ENCODE measurements around the gene KAT14.
"Not testable (repeated sequence)": the region's sequence is repeated elsewhere in the genome, so short reads cannot be mapped to it uniquely, and the experiment has no call there.

Gene KAT14

GRCh38 chr20:18195931-18196330 lies 58.3 kb downstream of the KAT14 start:
- no peak for TF ChIP-seq CTCF (IDR thresholded peaks at IDR 0.05; ENCODE audit: low read length, missing control alignments)
- no peak for DNase-seq (ENCODE audit: low read depth)
- no peak overlapping the region for H3K4me3 ChIP-seq (replicated peaks; ENCODE audit: low read depth, low read length)

GRCh38 chr20:18197382-18198070 lies 59.9 kb downstream of the KAT14 start:
- no peak for TF ChIP-seq CTCF (IDR thresholded peaks at IDR 0.05; ENCODE audit: low read length, missing control alignments)
- DNase-seq (ENCODE audit: low read depth) = no peak

GRCh38 chr20:18202966-18203365 lies 65.3 kb downstream of the KAT14 start:
- DNase-seq (ENCODE audit: low read depth) = no peak
- TF ChIP-seq CTCF (IDR thresholded peaks at IDR 0.05; ENCODE audit: low read length, missing control alignments) = no peak
- H3K4me3 ChIP-seq (replicated peaks; ENCODE audit: low read depth, low read length) = no peak overlapping the region

More at GRCh38 chr20:18197382-18198070, 59.9 kb downstream of the KAT14 start:
- no peak overlapping the region for H3K4me3 ChIP-seq (replicated peaks; ENCODE audit: low read depth, low read length)

GRCh38 chr20:18203700-18204099 lies 66.0 kb downstream of the KAT14 start:
- H3K4me3 ChIP-seq (replicated peaks; ENCODE audit: low read depth, low read length); DNase-seq (ENCODE audit: low read depth): not testable (repeated sequence)

GRCh38 chr20:18213002-18213401 lies 75.3 kb downstream of the KAT14 start:
- H3K4me3 ChIP-seq (replicated peaks; ENCODE audit: low read depth, low read length) = no peak overlapping the region
- TF ChIP-seq CTCF (IDR thresholded peaks at IDR 0.05; ENCODE audit: low read length, missing control alignments) = no peak
- DNase-seq (ENCODE audit: low read depth) = no peak

- no peak for DNase-seq (ENCODE audit: low read depth)
- no peak for TF ChIP-seq CTCF (IDR thresholded peaks at IDR 0.05; ENCODE audit: low read length, missing control alignments)
These were observed 77.9 kb downstream of the KAT14 start for GRCh38 chr20:18215566-18215965.

GRCh38 chr20:18218280-18218679 lies 80.6 kb downstream of the KAT14 start:
- no peak overlapping the region for H3K4me3 ChIP-seq (replicated peaks; ENCODE audit: low read depth, low read length)
- TF ChIP-seq CTCF (IDR thresholded peaks at IDR 0.05; ENCODE audit: low read length, missing control alignments) = no peak
- DNase-seq (ENCODE audit: low read depth) = no peak

More at GRCh38 chr20:18215566-18215965, 77.9 kb downstream of the KAT14 start:
- H3K4me3 ChIP-seq (replicated peaks; ENCODE audit: low read depth, low read length) = no peak overlapping the region

All from fibroblast of pulmonary artery (primary cell).